Activated CD8-positive, alpha-beta T cell treated with anti-CD3 and anti-CD28 coated beads for 36 hours (primary cell): ENCODE measurements around the gene E2F2. TPM values are rescaled to one million over a fixed set of nuclear protein-coding genes. Genes with fewer than 3 reads are reported as not detected.

ENCODE experiments used
- ATAC-seq: fragments of 200-7000 bp; cut with Tn5 transposase; one replicate; pipeline ENCODE4 v1.10.0; 2021; ENCODE audit warnings: mild to moderate bottlenecking, moderate library complexity
- CTCF ChIA-PET: fragments of 350-600 bp; sonication (Branson Sonifier 250); formaldehyde crosslinking; loops from one replicate; lab custom pipeline; 2021; ENCODE audit warnings: antibody characterized with exemption; lab: Charles Lee
- POLR2A ChIA-PET: fragments of 350-600 bp; sonication (Branson Sonifier 250); formaldehyde crosslinking; loops from one replicate; lab custom pipeline; 2021; ENCODE audit warnings: antibody characterized with exemption; lab: Charles Lee
- DNase-seq: peaks from one replicate; pipeline ENCODE4 v3.0.0-alpha.2; 2020
- H3K27ac Mint-ChIP-seq: one replicate; pipeline ENCODE4 v1.8.0; 2021; ENCODE audit warnings: mild to moderate bottlenecking, mixed read lengths
- H3K27me3 Mint-ChIP-seq: one replicate; pipeline ENCODE4 v1.8.0; 2021; ENCODE audit warnings: mixed read lengths
- H3K36me3 Mint-ChIP-seq: one replicate; pipeline ENCODE4 v1.8.0; 2021; ENCODE audit warnings: low read depth, mixed read lengths
- H3K4me1 Mint-ChIP-seq: one replicate; pipeline ENCODE4 v1.8.0; 2021; ENCODE audit warnings: low read depth, mixed read lengths
- H3K4me3 Mint-ChIP-seq: one replicate; pipeline ENCODE4 v1.8.0; 2021; ENCODE audit warnings: mild to moderate bottlenecking, moderate library complexity, mixed read lengths
- H3K9me3 Mint-ChIP-seq: one replicate; pipeline ENCODE4 v1.8.0; 2021; ENCODE audit warnings: mixed read lengths
- intact Hi-C: fragments of 100-400 bp; cut with micrococcal nuclease; formaldehyde crosslinking; loops from one replicate; pipeline ENCODE4 v1.10.0; 2022
- total RNA-seq, 2 experiments: library from RNA; stranded (reverse); gene quantifications; one replicate each; pipeline ENCODE4 v1.2.3, GENCODE V29; 2021
- TF ChIP-seq, protein P1 (sequence below): fragments of 200-600 bp; IDR thresholded peaks from one replicate; pipeline ENCODE4 v1.8.0; 2022; ENCODE audit warnings: antibody characterized with exemption, mild to moderate bottlenecking

The E2F2 gene
- total RNA-seq, 2 experiments from 2014 or later, result 23.7 to 25.3 TPM

DNA sequence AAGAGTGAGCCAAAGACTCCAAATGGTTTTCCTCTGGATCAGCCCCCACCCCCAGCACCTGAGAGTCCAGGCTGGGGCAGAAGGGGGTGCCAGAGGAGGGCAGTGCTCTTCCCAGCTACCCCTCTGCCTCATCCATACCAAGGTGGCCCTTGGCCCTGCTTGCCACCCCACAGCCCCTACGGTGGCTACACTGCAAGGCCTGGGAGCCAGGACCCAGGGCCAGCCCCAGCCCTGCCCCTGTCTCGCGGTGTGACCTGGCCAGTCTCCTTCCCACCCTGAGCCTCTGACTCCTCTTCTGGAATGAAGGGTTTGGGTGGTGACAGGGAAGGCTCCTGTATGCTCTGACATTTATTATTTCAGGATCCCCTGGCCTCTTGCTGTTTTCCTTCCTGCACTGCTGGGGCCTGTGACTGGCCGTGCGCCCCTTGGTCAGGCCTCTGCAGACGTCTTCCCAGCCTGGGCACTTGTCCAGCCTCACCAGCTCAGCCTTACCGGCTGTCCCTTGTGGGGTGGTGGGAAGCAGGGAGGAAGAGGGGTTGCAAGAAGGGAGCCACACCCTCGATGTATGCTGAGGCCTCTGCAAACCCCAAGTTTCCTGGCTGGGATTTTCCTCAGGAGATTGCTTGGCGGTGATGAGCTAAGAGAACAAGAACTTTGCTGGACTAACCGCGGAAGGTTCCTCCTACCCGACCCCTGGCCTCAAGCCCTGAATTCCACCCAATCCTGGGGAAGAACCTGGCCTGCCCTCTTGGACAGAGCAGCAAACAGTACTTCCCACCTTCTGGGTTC is 60.6 kb downstream of the E2F2 start:
- intact Hi-C loops, result no loop called here

DNA sequence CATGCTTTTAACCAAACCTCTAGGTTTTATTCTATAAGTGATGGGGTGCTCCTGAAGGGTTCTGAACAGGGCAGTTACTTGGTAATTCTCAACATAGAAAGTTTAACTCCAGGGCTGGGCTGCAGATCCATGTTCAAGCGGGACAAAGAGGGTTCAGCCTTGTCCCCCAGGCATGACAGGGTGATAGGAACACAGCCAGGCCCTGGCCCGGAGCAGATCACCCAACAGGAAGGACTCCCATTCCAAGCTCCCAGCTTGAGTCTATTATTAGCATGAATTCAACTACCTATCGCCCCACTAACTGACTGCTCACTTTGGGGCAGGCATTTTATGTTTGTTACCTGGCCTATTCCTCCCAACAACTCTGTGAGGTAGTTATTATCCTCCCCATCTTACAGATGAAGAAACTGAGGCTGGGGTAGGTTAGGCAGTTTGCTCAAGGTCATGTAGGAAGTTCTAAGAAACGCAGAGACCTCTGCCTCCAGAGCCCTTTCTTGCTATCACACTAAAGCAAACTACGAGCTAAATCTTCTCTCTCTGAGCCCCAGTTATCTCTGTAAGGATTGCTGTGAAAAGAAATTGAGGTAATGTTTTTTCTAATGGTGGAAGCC is 61.6 kb downstream of the E2F2 start:
- no peaks in the 10 kb centered on the region for H3K27me3 Mint-ChIP-seq
- H3K4me3 Mint-ChIP-seq, result no peak overlapping the region
- POLR2A ChIA-PET, result no interaction called here
- H3K9me3 Mint-ChIP-seq, result no peaks in the 10 kb centered on the region
- H3K36me3 Mint-ChIP-seq, result no peaks in the 10 kb centered on the region
- DNase-seq (no peak), ATAC-seq (no peak)
- no peak overlapping the region for H3K27ac Mint-ChIP-seq
- CTCF ChIA-PET, result no interaction called here
- intact Hi-C loops, result no loop called here
- TF ChIP-seq, protein P1, sequence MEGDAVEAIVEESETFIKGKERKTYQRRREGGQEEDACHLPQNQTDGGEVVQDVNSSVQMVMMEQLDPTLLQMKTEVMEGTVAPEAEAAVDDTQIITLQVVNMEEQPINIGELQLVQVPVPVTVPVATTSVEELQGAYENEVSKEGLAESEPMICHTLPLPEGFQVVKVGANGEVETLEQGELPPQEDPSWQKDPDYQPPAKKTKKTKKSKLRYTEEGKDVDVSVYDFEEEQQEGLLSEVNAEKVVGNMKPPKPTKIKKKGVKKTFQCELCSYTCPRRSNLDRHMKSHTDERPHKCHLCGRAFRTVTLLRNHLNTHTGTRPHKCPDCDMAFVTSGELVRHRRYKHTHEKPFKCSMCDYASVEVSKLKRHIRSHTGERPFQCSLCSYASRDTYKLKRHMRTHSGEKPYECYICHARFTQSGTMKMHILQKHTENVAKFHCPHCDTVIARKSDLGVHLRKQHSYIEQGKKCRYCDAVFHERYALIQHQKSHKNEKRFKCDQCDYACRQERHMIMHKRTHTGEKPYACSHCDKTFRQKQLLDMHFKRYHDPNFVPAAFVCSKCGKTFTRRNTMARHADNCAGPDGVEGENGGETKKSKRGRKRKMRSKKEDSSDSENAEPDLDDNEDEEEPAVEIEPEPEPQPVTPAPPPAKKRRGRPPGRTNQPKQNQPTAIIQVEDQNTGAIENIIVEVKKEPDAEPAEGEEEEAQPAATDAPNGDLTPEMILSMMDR, result no peak
- H3K4me1 Mint-ChIP-seq, result no peaks in the 10 kb centered on the region

More for the DNA sequence above, 60.6 kb downstream of the E2F2 start:
- no peaks in the 10 kb centered on the region for H3K36me3 Mint-ChIP-seq
- no peaks in the 10 kb centered on the region for H3K4me1 Mint-ChIP-seq
- TF ChIP-seq, protein P1, result no peak
- H3K27ac Mint-ChIP-seq, result no peak overlapping the region
- H3K27me3 Mint-ChIP-seq, result no peaks in the 10 kb centered on the region
- DNase-seq (no peak), ATAC-seq (no peak)
- POLR2A ChIA-PET, result no interaction called here
- H3K9me3 Mint-ChIP-seq, result no peaks in the 10 kb centered on the region
- no peak overlapping the region for H3K4me3 Mint-ChIP-seq
- CTCF ChIA-PET, result no interaction called here

DNA sequence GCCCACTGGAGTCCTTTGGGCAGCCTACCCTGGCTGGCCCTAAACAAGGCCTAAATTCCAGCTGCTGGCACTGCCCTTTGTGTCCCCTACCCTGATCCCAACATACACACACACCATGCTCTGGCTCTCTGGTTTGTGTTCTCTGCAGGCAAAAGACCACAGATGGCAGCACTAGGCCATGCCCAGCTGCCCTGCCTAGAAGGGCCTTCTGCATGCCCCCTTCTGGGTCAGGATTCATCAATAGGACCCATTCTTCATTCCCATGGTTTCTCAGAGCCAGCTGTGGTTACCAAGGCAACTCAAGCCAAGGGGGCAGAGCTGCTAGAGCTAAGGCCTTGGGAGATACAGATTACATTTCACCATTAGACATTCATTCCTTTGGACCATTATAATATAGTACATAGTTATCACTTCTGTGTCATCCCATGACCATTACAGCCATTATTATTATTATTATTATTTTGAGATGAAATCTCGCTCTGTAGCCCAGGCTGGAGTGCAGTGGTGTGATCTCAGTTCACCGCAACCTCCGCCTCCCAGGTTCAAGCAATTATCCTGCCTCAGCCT is 64.5 kb downstream of the E2F2 start:
- POLR2A ChIA-PET, result no interaction called here

DNA sequence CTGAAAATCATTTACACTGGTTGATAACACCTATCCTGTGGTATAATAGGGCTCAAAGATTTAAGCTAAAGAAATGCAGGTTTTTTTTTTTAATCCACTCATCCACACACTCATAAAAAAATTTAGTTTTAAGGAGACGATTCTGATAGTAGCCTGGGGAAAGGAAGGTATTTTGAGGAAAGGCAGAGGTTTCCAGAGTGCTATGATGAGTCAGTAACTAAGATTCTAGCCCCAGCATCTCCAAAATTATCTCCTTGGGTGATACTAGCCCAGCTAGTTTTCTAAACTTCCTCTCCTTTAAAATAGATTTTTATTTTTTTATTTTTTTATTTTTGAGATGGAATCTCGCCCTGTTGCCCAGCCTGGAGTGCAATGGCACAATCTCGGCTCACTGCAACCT is 67.7 kb downstream of the E2F2 start:
- intact Hi-C loops, result no loop called here
- H3K36me3 Mint-ChIP-seq, result no peaks in the 10 kb centered on the region

More for the DNA sequence above, 64.5 kb downstream of the E2F2 start:
- no peaks in the 10 kb centered on the region for H3K9me3 Mint-ChIP-seq
- intact Hi-C loops, result no loop called here
- H3K27ac Mint-ChIP-seq, result no peak overlapping the region
- H3K4me3 Mint-ChIP-seq, result no peak overlapping the region
- TF ChIP-seq, protein P1, result no peak
- ATAC-seq, result no peak
- H3K4me1 Mint-ChIP-seq, result no peaks in the 10 kb centered on the region
- CTCF ChIA-PET, result interaction anchor here (0.6 to 2.8 kb wide), 3 partner anchors 31 to 120 kb away, joined by 3 to 20 read pairs (median 5); no protein-coding TSS in a partner anchor
- no peaks in the 10 kb centered on the region for H3K27me3 Mint-ChIP-seq
- no peaks in the 10 kb centered on the region for H3K36me3 Mint-ChIP-seq
- no peak for DNase-seq

More for the DNA sequence above, 67.7 kb downstream of the E2F2 start:
- Mint-ChIP-seq H3K4me1 (no peaks in the 10 kb centered on the region), H3K27ac (no peak overlapping the region), H3K9me3 (no peaks in the 10 kb centered on the region), H3K4me3 (no peak overlapping the region), H3K27me3 (no peaks in the 10 kb centered on the region)
- ATAC-seq (no peak), DNase-seq (no peak)
- TF ChIP-seq, protein P1, result no peak
- CTCF ChIA-PET, result interaction anchor here (1.2 to 3.1 kb wide), 2 partner anchors 16 to 34 kb away, joined by 3 to 10 read pairs; no protein-coding TSS in a partner anchor
- POLR2A ChIA-PET, result no interaction called here
